Measurements from ENCODE around the gene TRIML2.

The TRIML2 gene

GRCh38 chr4:188147776-188148175 is 38.4 kb upstream of the TRIML2 start:
- Histone ChIP-seq H3K4me3 (ENCODE audit: low read depth, low read length, poor library complexity, severe bottlenecking) (no peak overlapping the region), H3K9me2 (ENCODE audit: low read depth, low read length) (no peaks in the 10 kb centered on the region), H3K4me1 (ENCODE audit: insufficient read depth, low read length, severe bottlenecking) (no peaks in the 10 kb centered on the region), H3K79me2 (ENCODE audit: insufficient read depth, low read length) (no peaks in the 10 kb centered on the region), H3K27ac (ENCODE audit: low read depth, low read length, poor library complexity, severe bottlenecking) (no peak overlapping the region), H3K9me3 (ENCODE audit: low read length) (no peaks in the 10 kb centered on the region), H3F3A (ENCODE audit: insufficient read depth, low read length) (no peaks in the 10 kb centered on the region), H3K36me3 (ENCODE audit: insufficient read depth, low read length) (no peaks in the 10 kb centered on the region), H3K4me2 (ENCODE audit: low read length) (no peak overlapping the region), H2AFZ (ENCODE audit: low read length) (no peak overlapping the region), H3K27me3 (ENCODE audit: insufficient read depth, low read length) (no peaks in the 10 kb centered on the region), H3K9ac (ENCODE audit: low read length) (no peak overlapping the region), H4K20me1 (ENCODE audit: insufficient read depth, low read length) (no peaks in the 10 kb centered on the region)
- no peak for TF ChIP-seq EZH2 (IDR thresholded peaks at IDR 0.05; ENCODE audit: borderline replicate concordance, low read length)
- no peak for TF ChIP-seq CTCF (IDR thresholded peaks at IDR 0.05; ENCODE audit: low read length)

DNA sequence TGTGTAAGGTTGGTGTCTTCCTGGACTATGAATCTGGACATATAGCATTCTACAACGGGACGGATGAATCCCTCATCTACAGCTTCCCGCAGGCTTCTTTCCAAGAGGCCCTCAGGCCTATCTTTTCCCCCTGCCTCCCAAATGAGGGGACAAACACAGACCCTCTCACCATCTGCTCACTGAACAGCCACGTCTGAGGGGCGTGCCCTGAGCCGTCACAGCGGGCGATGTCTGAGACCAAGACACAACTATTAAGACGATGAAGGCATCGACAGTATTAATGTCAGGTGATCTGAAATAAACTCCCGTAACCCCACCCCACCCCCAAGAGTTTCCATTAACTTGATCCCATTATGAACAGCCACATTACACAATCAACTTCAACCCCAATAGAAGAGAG is 37.8 kb upstream of the TRIML2 start:
- Histone ChIP-seq H3K9me2 (ENCODE audit: low read depth, low read length) (no peaks in the 10 kb centered on the region), H3K4me3 (ENCODE audit: low read depth, low read length, poor library complexity, severe bottlenecking) (no peak overlapping the region), H3K9me3 (ENCODE audit: low read length) (no peaks in the 10 kb centered on the region), H3K4me2 (ENCODE audit: low read length) (no peak overlapping the region), H3K27ac (ENCODE audit: low read depth, low read length, poor library complexity, severe bottlenecking) (no peak overlapping the region), H2AFZ (ENCODE audit: low read length) (no peak overlapping the region), H3K27me3 (ENCODE audit: insufficient read depth, low read length) (no peaks in the 10 kb centered on the region), H3K9ac (ENCODE audit: low read length) (no peak overlapping the region), H3F3A (ENCODE audit: insufficient read depth, low read length) (no peaks in the 10 kb centered on the region), H3K4me1 (ENCODE audit: insufficient read depth, low read length, severe bottlenecking) (no peaks in the 10 kb centered on the region), H4K20me1 (ENCODE audit: insufficient read depth, low read length) (no peaks in the 10 kb centered on the region), H3K79me2 (ENCODE audit: insufficient read depth, low read length) (no peaks in the 10 kb centered on the region), H3K36me3 (ENCODE audit: insufficient read depth, low read length) (no peaks in the 10 kb centered on the region)
- TF ChIP-seq CTCF (IDR thresholded peaks at IDR 0.05; ENCODE audit: low read length) (no peak), EZH2 (IDR thresholded peaks at IDR 0.05; ENCODE audit: borderline replicate concordance, low read length) (no peak)

GRCh38 chr4:188146618-188147017 is 37.2 kb upstream of the TRIML2 start:
- no peaks in the 10 kb centered on the region for H4K20me1 ChIP-seq (ENCODE audit: insufficient read depth, low read length)
- no peaks in the 10 kb centered on the region for H3K27me3 ChIP-seq (ENCODE audit: insufficient read depth, low read length)
- H3K36me3 ChIP-seq (ENCODE audit: insufficient read depth, low read length), result no peaks in the 10 kb centered on the region
- H3K9ac ChIP-seq (ENCODE audit: low read length), result no peak overlapping the region
- H3K79me2 ChIP-seq (ENCODE audit: insufficient read depth, low read length), result no peaks in the 10 kb centered on the region
- no peak for TF ChIP-seq EZH2 (IDR thresholded peaks at IDR 0.05; ENCODE audit: borderline replicate concordance, low read length)
- TF ChIP-seq CTCF (IDR thresholded peaks at IDR 0.05; ENCODE audit: low read length), result no peak
- no peaks in the 10 kb centered on the region for H3F3A ChIP-seq (ENCODE audit: insufficient read depth, low read length)
- no peaks in the 10 kb centered on the region for H3K9me2 ChIP-seq (ENCODE audit: low read depth, low read length)
- H2AFZ ChIP-seq (ENCODE audit: low read length), result no peak overlapping the region
- no peaks in the 10 kb centered on the region for H3K9me3 ChIP-seq (ENCODE audit: low read length)
- H3K4me3 ChIP-seq (ENCODE audit: low read depth, low read length, poor library complexity, severe bottlenecking), result no peak overlapping the region
- no peak overlapping the region for H3K4me2 ChIP-seq (ENCODE audit: low read length)
- H3K4me1 ChIP-seq (ENCODE audit: insufficient read depth, low read length, severe bottlenecking), result no peaks in the 10 kb centered on the region
- no peak overlapping the region for H3K27ac ChIP-seq (ENCODE audit: low read depth, low read length, poor library complexity, severe bottlenecking)

Measured in OCI-LY1 (cell line).